ENCODE measurements around the gene NTM. TPM values are rescaled to one million over a fixed set of nuclear protein-coding genes. Genes with fewer than 3 reads are reported as not detected.

The NTM gene
- total RNA-seq, 4 donors from 2014 or later: 0.40 to 3.1 (median 2.1) TPM; not detected in 1

DNA sequence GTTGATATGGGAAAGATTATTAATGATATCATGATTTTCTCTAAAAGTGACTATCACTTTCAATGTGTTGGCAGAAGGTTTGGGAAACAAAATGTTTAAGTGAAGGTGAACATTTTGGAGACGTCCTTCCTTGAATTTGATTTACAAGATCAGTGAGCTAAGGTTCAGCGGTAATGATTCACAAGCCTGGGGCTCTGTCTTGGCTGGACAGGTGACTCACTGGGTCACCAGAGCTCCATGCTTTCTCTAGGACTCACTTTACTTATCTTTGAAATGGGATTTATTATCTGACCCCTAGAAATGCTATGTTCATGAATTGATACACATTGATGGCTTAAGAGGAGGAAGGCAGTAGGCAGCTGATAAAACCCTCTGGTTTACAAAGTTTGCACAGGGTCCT, 437.5 kb downstream of the NTM start:
- Histone ChIP-seq H3K27ac (no peak overlapping the region), H3K4me3 (no peak overlapping the region), H3K36me3 (no peaks in the 10 kb centered on the region), H3K4me1 (no peaks in the 10 kb centered on the region), H3K9me3 (no peaks in the 10 kb centered on the region), H3K27me3 (no peaks in the 10 kb centered on the region)
- no peak for DNase-seq
- 67 to 78% methylated on average over 2 of the region's 2 CpGs for WGBS, 2 donors (ENCODE audit: low coverage in 1 of 2)
- in situ Hi-C loops (cut with MboI; ENCODE audit: low pct_ligation_motif_present in 1 of 4, low pct_unique_long_range_greater_than_20kb in 1 of 4, low sequenced_read_pairs in 3 of 4) (no loop called here), intact Hi-C loops (cut with DNase I; ENCODE audit: low total_unique reads) (no loop called here)
- TF ChIP-seq POLR2A (IDR thresholded peaks at IDR 0.05) (no peak), CTCF (IDR thresholded peaks at IDR 0.05) (no peak), POLR2AphosphoS5 (IDR thresholded peaks at IDR 0.05) (no peak), EP300 (IDR thresholded peaks at IDR 0.05; ENCODE audit: low read depth) (no peak)

DNA sequence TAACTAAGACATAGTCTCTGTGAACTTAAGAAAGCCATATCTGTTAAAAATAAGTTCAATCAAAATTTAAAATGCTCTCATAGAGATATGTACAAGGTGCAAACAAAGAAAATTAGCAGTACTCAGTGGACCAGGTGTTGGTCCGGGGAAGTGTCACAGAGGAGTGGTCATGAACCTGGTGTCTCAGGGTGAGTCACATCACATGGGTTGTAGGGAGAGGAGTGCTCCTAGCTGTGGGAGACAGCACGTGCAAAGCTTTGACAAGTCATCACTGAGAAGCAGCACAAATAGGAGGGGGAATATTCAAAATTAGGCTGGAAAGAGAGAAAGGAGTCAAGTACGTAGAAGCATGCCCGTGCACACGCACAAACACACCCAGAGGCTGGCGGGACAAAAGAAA, 438.1 kb downstream of the NTM start:
- Histone ChIP-seq H3K36me3 (no peaks in the 10 kb centered on the region), H3K27ac (no peak overlapping the region), H3K27me3 (no peaks in the 10 kb centered on the region), H3K9me3 (no peaks in the 10 kb centered on the region), H3K4me1 (no peaks in the 10 kb centered on the region), H3K4me3 (no peak overlapping the region)
- intact Hi-C loops (cut with DNase I; ENCODE audit: low total_unique reads): no loop called here
- DNase-seq: no peak
- in situ Hi-C loops (cut with MboI; ENCODE audit: low pct_ligation_motif_present in 1 of 4, low pct_unique_long_range_greater_than_20kb in 1 of 4, low sequenced_read_pairs in 3 of 4): no loop called here
- TF ChIP-seq POLR2AphosphoS5 (IDR thresholded peaks at IDR 0.05): no peak
- no peak for TF ChIP-seq CTCF (IDR thresholded peaks at IDR 0.05)
- no peak for TF ChIP-seq POLR2A (IDR thresholded peaks at IDR 0.05)
- TF ChIP-seq EP300 (IDR thresholded peaks at IDR 0.05; ENCODE audit: low read depth): no peak
- WGBS, 2 donors (ENCODE audit: low coverage in 1 of 2): 67 to 75% methylated on average over 6 of the region's 6 CpGs

DNA sequence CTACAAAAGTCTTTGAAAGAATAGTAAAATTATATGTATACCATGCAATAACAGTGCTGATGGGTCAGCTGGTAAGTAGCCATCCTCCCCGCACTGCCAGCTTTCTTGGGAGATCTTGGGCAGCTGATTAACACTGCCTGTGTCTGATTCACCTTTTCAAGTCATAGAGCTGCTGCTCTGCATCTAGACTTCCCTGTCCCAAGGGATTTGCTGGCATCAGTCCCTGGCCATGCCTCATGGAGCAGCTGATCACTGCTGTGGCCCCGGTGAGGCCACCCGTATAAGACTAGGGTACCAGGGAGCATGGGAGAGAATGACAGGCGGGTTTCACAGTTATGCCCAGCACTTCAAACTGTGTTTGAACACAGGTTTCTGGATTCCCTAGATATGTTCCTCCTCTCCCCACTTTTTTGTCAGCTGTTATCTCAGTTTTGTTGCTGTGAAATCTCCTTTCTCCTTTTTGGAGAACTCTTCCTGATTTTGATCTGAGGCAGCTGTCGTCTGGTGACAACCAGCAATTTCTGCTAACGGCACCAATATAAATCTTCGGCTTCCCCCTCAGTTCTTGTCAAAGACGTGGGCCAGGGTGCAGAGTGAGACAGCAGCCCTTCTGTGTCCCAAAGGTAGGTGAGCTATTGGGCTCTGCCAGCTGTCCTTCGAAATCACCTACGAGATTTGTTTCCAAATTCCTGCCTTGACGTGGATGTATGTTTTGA, 438.9 kb downstream of the NTM start:
- no peaks in the 10 kb centered on the region for H3K9me3 ChIP-seq
- WGBS, 2 donors (ENCODE audit: low coverage in 1 of 2): 56 to 66% methylated on average over 5 to 11 of the region's 11 CpGs
- H3K36me3 ChIP-seq: no peaks in the 10 kb centered on the region
- TF ChIP-seq EP300 (IDR thresholded peaks at IDR 0.05; ENCODE audit: low read depth) (no peak), POLR2AphosphoS5 (IDR thresholded peaks at IDR 0.05) (no peak), POLR2A (IDR thresholded peaks at IDR 0.05) (no peak), CTCF (IDR thresholded peaks at IDR 0.05) (no peak)
- no peaks in the 10 kb centered on the region for H3K4me1 ChIP-seq
- no peak overlapping the region for H3K4me3 ChIP-seq
- H3K27ac ChIP-seq: no peak overlapping the region
- in situ Hi-C loops (cut with MboI; ENCODE audit: low pct_ligation_motif_present in 1 of 4, low pct_unique_long_range_greater_than_20kb in 1 of 4, low sequenced_read_pairs in 3 of 4): no loop called here
- H3K27me3 ChIP-seq: no peaks in the 10 kb centered on the region
- no peak for DNase-seq
- intact Hi-C loops (cut with DNase I; ENCODE audit: low total_unique reads): no loop called here

GRCh38 chr11:131810541-131810940, 440.1 kb downstream of the NTM start:
- Histone ChIP-seq H3K36me3 (no peaks in the 10 kb centered on the region), H3K27me3 (no peaks in the 10 kb centered on the region), H3K4me3 (no peak overlapping the region), H3K27ac (no peak overlapping the region), H3K4me1 (no peaks in the 10 kb centered on the region), H3K9me3 (no peaks in the 10 kb centered on the region)
- DNase-seq: no peak
- intact Hi-C loops (cut with DNase I; ENCODE audit: low total_unique reads) (no loop called here), in situ Hi-C loops (cut with MboI; ENCODE audit: low pct_ligation_motif_present in 1 of 4, low pct_unique_long_range_greater_than_20kb in 1 of 4, low sequenced_read_pairs in 3 of 4) (no loop called here)
- TF ChIP-seq POLR2A (IDR thresholded peaks at IDR 0.05) (no peak), EP300 (IDR thresholded peaks at IDR 0.05; ENCODE audit: low read depth) (no peak), CTCF (IDR thresholded peaks at IDR 0.05) (no peak), POLR2AphosphoS5 (IDR thresholded peaks at IDR 0.05) (no peak)
- WGBS, 2 donors (ENCODE audit: low coverage in 1 of 2): 40 to 55% methylated on average over 3 of the region's 3 CpGs

Data from transverse colon (tissue), 4 donors.